ENCODE measurements around the gene ANKRA2. TPM values are rescaled to one million over a fixed set of nuclear protein-coding genes. Genes with fewer than 3 reads are reported as not detected.

The ANKRA2 gene
- total and polyA plus RNA-seq, 2 of the 8 experiments (the other 6 are each of a cell fraction or from before 2014, with no cell fraction given): 7.0 to 12.6 TPM

GRCh38 chr5:73558950-73559349, 6.5 kb downstream of the ANKRA2 start:
- Histone ChIP-seq H2AK5ac (ENCODE audit: low read depth, low read length) (no peak overlapping the region), H2BK5ac (ENCODE audit: low read depth, low read length) (no peak overlapping the region), H3K36me3 (ENCODE audit: control insufficient read depth in 2 of 4, insufficient read depth in 4 of 4, low read length in 3 of 4) (peaks cover 0 to 15% (median 1%) of the 10 kb centered on the region in 4 experiments; a peak in 2 of 8 replicates), H3K4me3 (ENCODE audit: extremely low read depth in 1 of 4, insufficient read depth in 2 of 4, low read depth in 3 of 4, low read length in 4 of 4) (no peak overlapping the region), H2BK15ac (ENCODE audit: low read length) (no peak overlapping the region), H3K56ac (replicated peaks; ENCODE audit: insufficient read length, low read depth, low read length) (no peak overlapping the region), H4K8ac (ENCODE audit: extremely low read depth, insufficient read depth, low read length) (no peak overlapping the region), H2AFZ (ENCODE audit: low read length) (no peak overlapping the region), H2BK20ac (ENCODE audit: low read length) (no peak overlapping the region), H4K91ac (replicated peaks; ENCODE audit: insufficient read length, low read length) (no peak overlapping the region), H3K9ac (replicated peaks in 1 of 4; ENCODE audit: extremely low read depth in 1 of 4, low read depth in 3 of 4, low read length in 3 of 4) (no peak overlapping the region), H4K20me1 (replicated peaks in 1 of 2; ENCODE audit: control insufficient read depth in 1 of 2, insufficient read depth in 2 of 2, low read length in 2 of 2) (no peaks in the 10 kb centered on the region), H2BK120ac (replicated peaks; ENCODE audit: low read depth, low read length) (no peak overlapping the region), H3K14ac (ENCODE audit: insufficient read length) (no peak overlapping the region), H3K18ac (ENCODE audit: extremely low read depth, low read length) (no peak overlapping the region), H3K27me3 (replicated peaks in 1 of 4; ENCODE audit: control insufficient read depth in 3 of 4, extremely low read depth in 1 of 4, insufficient read depth in 3 of 4, low read length in 3 of 4) (no peaks in the 10 kb centered on the region), H3K23ac (ENCODE audit: insufficient read length) (no peak overlapping the region), H3K4ac (replicated peaks; ENCODE audit: insufficient read length, low read depth, low read length) (no peak overlapping the region), H3K9me3 (ENCODE audit: insufficient read depth in 2 of 2, low read depth in 1 of 2, low read length in 1 of 2) (no peaks in the 10 kb centered on the region), H3K23me2 (ENCODE audit: low read depth, low read length) (no peaks in the 10 kb centered on the region), H3K4me2 (ENCODE audit: insufficient read depth in 1 of 2, low read depth in 2 of 2, low read length in 2 of 2) (no peak overlapping the region), H2BK12ac (ENCODE audit: low read depth, low read length) (no peak overlapping the region), H3K79me1 (ENCODE audit: low read depth, low read length) (no peaks in the 10 kb centered on the region), H3K79me2 (ENCODE audit: control insufficient read depth in 1 of 2, insufficient read depth in 2 of 2, low read length in 2 of 2) (peaks cover 0 to 4% of the 10 kb centered on the region in 2 experiments; a peak in 1 of 4 replicates), H4K5ac (ENCODE audit: insufficient read length, low read depth, low read length) (no peak overlapping the region), H3K27ac (ENCODE audit: low read depth, low read length) (no peak overlapping the region), H3K4me1 (replicated peaks in 1 of 4; ENCODE audit: control insufficient read depth in 3 of 4, insufficient read depth in 4 of 4, low read length in 3 of 4) (no peaks in the 10 kb centered on the region; a peak in 1 of 7 replicates)
- FAIRE-seq: no peak
- 84% methylated on average over 1 of the region's 1 CpG; no CpG with 5 or more reads in 1 of the 2 experiments for WGBS, 2 experiments (ENCODE audit: extremely low coverage in 1 of 2, insufficient coverage in 1 of 2, insufficient read length in 1 of 2, insufficient replicate concordance in 2 of 2, low coverage in 1 of 2, low lambda C conversion rate in 2 of 2, missing lambda C conversion rate in 1 of 2)
- no peak for TF ChIP-seq USF2 (IDR thresholded peaks at IDR 0.05; ENCODE audit: low read length)
- POLR2A ChIA-PET (ENCODE audit: partially characterized antibody): interaction anchor here (0.9 to 1.1 kb wide), 2 partner anchors 12 to 71 kb away, joined by 4 read pairs; no protein-coding TSS in a partner anchor
- no peak for DNase-seq (ENCODE audit: low read depth in 1 of 2, low spot score in 2 of 2)
- CTCF ChIA-PET (ENCODE audit: partially characterized antibody): interaction anchor here (0.8 to 1.0 kb wide), 2 partner anchors 15 to 341 kb away, joined by 3 read pairs; no protein-coding TSS in a partner anchor

All from H1 (cell line).